GM12878 (cell line): ENCODE results near the gene CSRP3. TPM values are rescaled to one million over a fixed set of nuclear protein-coding genes. Genes with fewer than 3 reads are reported as not detected.

Experiments used
- ATAC-seq: fragments of 200-7000 bp; cut with Tn5 transposase; 3 replicates; pipeline ENCODE4 v1.9.1; 2020; ENCODE audit warnings: mild to moderate bottlenecking, moderate library complexity
- BruUV-seq: library from RNA; stranded (reverse); fragments of 400-500 nt; replicated peaks from 2 replicates; lab custom pipeline; 2021; lab: Mats Ljungman, UMichigan
- CTCF ChIA-PET: fragments of 300-600 bp; sonication (Branson Sonifier 250); formaldehyde crosslinking; extraction: SDS; loops from one replicate; lab custom pipeline; 2021; ENCODE audit warnings: inconsistent platforms; lab: Yijun Ruan, JAX
- POLR2A ChIA-PET: fragments of 350-600 bp; formaldehyde crosslinking; extraction: SDS; loops from one replicate; lab custom pipeline; 2021; ENCODE audit warnings: inconsistent platforms; lab: Charles Lee
- RAD21 ChIA-PET: fragments of 300-600 bp; sonication (Branson Sonifier 250); formaldehyde crosslinking; loops from one replicate; lab custom pipeline; 2023; ENCODE audit warnings: antibody characterized with exemption; ENCODE audit not compliant: unreplicated experiment; lab: Charles Lee
- SMC1A ChIA-PET: fragments of 300-600 bp; sonication (Branson Sonifier 250); formaldehyde crosslinking; loops from one replicate; lab custom pipeline; 2023; ENCODE audit not compliant: unreplicated experiment, uncharacterized antibody; lab: Charles Lee
- DNase-seq: peaks from one replicate; pipeline ENCODE4 v3.0.0-alpha.2; 2011; ENCODE audit warnings: low read depth, low spot score
- FAIRE-seq: peaks from 3 replicates; lab custom pipeline; 2011; peaks lifted over from hg19 to GRCh38; lab: Jason Lieb, UNC
- H2AFZ ChIP-seq: 2 replicates; pipeline ENCODE4 v1.6.0; 2011; ENCODE audit warnings: low read depth, low read length, control low read depth; ENCODE audit not compliant: control insufficient read depth
- H3K27ac ChIP-seq: 2 replicates; pipeline ENCODE4 v1.5.1; 2011; ENCODE audit warnings: control low read depth; ENCODE audit not compliant: control insufficient read depth, insufficient read depth
- H3K27me3 ChIP-seq, 2 experiments: replicated peaks in 1 of 2; 2 replicates each; pipeline versions ENCODE4 v1.6.0 to v1.6.1; 2011; ENCODE audit warnings: low read length in 1 of 2; ENCODE audit not compliant: control insufficient read depth in 2 of 2, insufficient read depth in 2 of 2
- H3K36me3 ChIP-seq, 2 experiments: 2 replicates each; pipeline ENCODE4 v1.5.1; 2011; ENCODE audit warnings: low read length in 1 of 2; ENCODE audit not compliant: control insufficient read depth in 2 of 2, insufficient read depth in 2 of 2
- H3K4me1 ChIP-seq: 2 replicates; pipeline ENCODE4 v1.6.1; 2011; ENCODE audit warnings: mild to moderate bottlenecking, low read length, moderate library complexity, mixed read lengths; ENCODE audit not compliant: control insufficient read depth, insufficient read depth
- H3K4me2 ChIP-seq: 2 replicates; pipeline ENCODE4 v1.6.0; 2011; ENCODE audit warnings: control low read depth; ENCODE audit not compliant: control insufficient read depth, insufficient read depth
- H3K4me3 ChIP-seq: fragments of 200-600 bp; sonication (generic); 2 replicates; pipeline ENCODE4 v1.5.1; 2016
- H3K79me2 ChIP-seq: 2 replicates; pipeline ENCODE4 v1.6.0; 2011; ENCODE audit warnings: low read length; ENCODE audit not compliant: control insufficient read depth, insufficient read depth
- H3K9ac ChIP-seq: 2 replicates; pipeline ENCODE4 v1.8.0; 2011; ENCODE audit warnings: low read length, control low read depth, mixed read lengths; ENCODE audit not compliant: control insufficient read depth, insufficient read depth
- H3K9me3 ChIP-seq: replicated peaks from 3 replicates; pipeline ENCODE4 v1.5.1; 2011; ENCODE audit warnings: mild to moderate bottlenecking, low read length; ENCODE audit not compliant: control insufficient read depth, insufficient read depth
- H4K20me1 ChIP-seq: 2 replicates; pipeline ENCODE4 v1.6.0; 2011; ENCODE audit not compliant: control insufficient read depth, insufficient read depth
- BMI1 ChIP-seq: fragments of 450-650 bp; IDR thresholded peaks from 2 replicates; pipeline ENCODE4 v1.6.1; 2016; ENCODE audit warnings: mild to moderate bottlenecking, moderate library complexity, borderline replicate concordance
- CBX5 ChIP-seq: sonication (generic); IDR thresholded peaks from 2 replicates; pipeline ENCODE4 v1.6.1; 2016; ENCODE audit warnings: low read depth, moderate library complexity, mild to moderate bottlenecking, inconsistent platforms
- EGR1 ChIP-seq, 2 experiments: IDR thresholded peaks; 1 replicate in 1 of 2; 2 replicates in 1 of 2; pipeline ENCODE4 v1.6.1; 2011 to 2012; ENCODE audit warnings: low read depth in 2 of 2, low read length in 2 of 2, borderline replicate concordance in 1 of 2, mild to moderate bottlenecking in 1 of 2, moderate library complexity in 1 of 2
- ESRRA ChIP-seq: IDR thresholded peaks from 2 replicates; pipeline ENCODE4 v1.6.1; 2012; ENCODE audit warnings: mild to moderate bottlenecking, low read length, improper control_type of control experiment
- EZH2 ChIP-seq: IDR thresholded peaks from 2 replicates; pipeline ENCODE4 v1.6.1; 2012; ENCODE audit warnings: low read depth, mild to moderate bottlenecking, control low read depth, inconsistent platforms, low read length, borderline replicate concordance; ENCODE audit not compliant: control insufficient read depth
- GABPA ChIP-seq: IDR thresholded peaks from 2 replicates; pipeline ENCODE4 v1.6.1; 2014; ENCODE audit warnings: antibody characterized with exemption, low read depth, mild to moderate bottlenecking, inconsistent platforms
- GATAD2B ChIP-seq: fragments of 450-650 bp; conservative IDR thresholded peaks from 2 replicates; pipeline ENCODE4 v1.6.1; 2017; ENCODE audit warnings: low read depth, mild to moderate bottlenecking, moderate library complexity
- HDAC6 ChIP-seq: fragments of 200-600 bp; sonication (generic); IDR thresholded peaks from one replicate; pipeline ENCODE4 v1.8.0; 2017; ENCODE audit warnings: antibody characterized with exemption; ENCODE audit not compliant: unreplicated experiment
- MLLT1 ChIP-seq: fragments of 450-650 bp; IDR thresholded peaks from 2 replicates; pipeline ENCODE4 v1.6.1; 2016; ENCODE audit warnings: mild to moderate bottlenecking
- MYC ChIP-seq: IDR thresholded peaks from 2 replicates; pipeline ENCODE4 v1.6.1; 2011; ENCODE audit warnings: mild to moderate bottlenecking, low read length, moderate library complexity, inconsistent platforms; ENCODE audit not compliant: insufficient read depth, insufficient replicate concordance, insufficient read length, severe bottlenecking
- NBN ChIP-seq: fragments of 450-650 bp; IDR thresholded peaks from 2 replicates; pipeline ENCODE4 v1.6.1; 2016
- POLR2AphosphoS2 ChIP-seq: IDR thresholded peaks from 2 replicates; pipeline ENCODE4 v1.6.1; 2011; ENCODE audit warnings: low read depth, mild to moderate bottlenecking, low read length, improper control_type of control experiment, moderate library complexity
- RAD51 ChIP-seq: fragments of 450-650 bp; IDR thresholded peaks from 2 replicates; pipeline ENCODE4 v1.6.1; 2016; ENCODE audit warnings: moderate library complexity, mild to moderate bottlenecking, inconsistent platforms
- SRF ChIP-seq, 2 experiments: IDR thresholded peaks; 2 replicates each; pipeline ENCODE4 v1.6.1; 2011; ENCODE audit warnings: low read depth in 2 of 2, low read length in 2 of 2, mild to moderate bottlenecking in 1 of 2, moderate library complexity in 1 of 2
- ZBED1 ChIP-seq: IDR thresholded peaks from 2 replicates; pipeline ENCODE4 v1.6.1; 2016; ENCODE audit warnings: borderline replicate concordance
- ZNF622 ChIP-seq: fragments of 450-650 bp; IDR thresholded peaks from 2 replicates; pipeline ENCODE4 v1.6.1; 2017; ENCODE audit warnings: mild to moderate bottlenecking, inconsistent platforms
- ZZZ3 ChIP-seq: IDR thresholded peaks from 2 replicates; pipeline ENCODE4 v1.6.1; 2011; ENCODE audit warnings: low read depth; ENCODE audit not compliant: control insufficient read depth, insufficient read length
- WGBS: methylation state at CpG from one replicate; pipeline ENCODE4 v1.1.6; 2016; ENCODE audit warnings: low lambda C conversion rate; ENCODE audit not compliant: insufficient replicate concordance, insufficient coverage; ENCODE audit errors: missing lambda C conversion rate; 5-methylcytosine and 5-hydroxymethylcytosine counted together
- in situ Hi-C: fragments of 300-500 bp; cut with MboI; formaldehyde crosslinking; loops from 9 replicates; pipeline ENCODE4 v1.14.3; 2018; ENCODE audit warnings: mixed read lengths
- intact Hi-C: fragments of 100-400 bp; cut with micrococcal nuclease; formaldehyde crosslinking; loops from one replicate; pipeline ENCODE4 v1.14.2; 2022; ENCODE audit not compliant: unreplicated experiment
- polyA plus RNA-seq, 11 experiments: library from polyadenylated mRNA; depleted of rRNA in 4 of 11; unstranded in 6 of 11; stranded (reverse) in 5 of 11; fragments of >200 nt; fragmentation: Nextera tagmentation in 4 of 11; fragmentation: Illumina TruSeq in 1 of 11; extraction: Ambion mirVana in 4 of 11; extraction: Trizol in 1 of 11; gene quantifications; 1 replicate in 1 of 11; 2 replicates in 10 of 11; pipeline versions ENCODE4 v1.2.1 to v1.2.3, GENCODE V29; 2011 to 2016; ENCODE audit warnings: inconsistent platforms in 2 of 11, missing spikeins in 2 of 11, low read depth in 1 of 11
- total RNA-seq, 4 experiments: library from RNA; depleted of rRNA in 3 of 4; stranded (reverse); fragments of >200 nt in 3 of 4; fragmentation: Illumina TruSeq in 1 of 4; extraction: Trizol in 1 of 4; gene quantifications; 2 replicates each; pipeline versions ENCODE4 v1.2.1 to v1.2.3, GENCODE V29; 2013 to 2021
- TF ChIP-seq, protein P1 (sequence below): fragments of 450-650 bp; IDR thresholded peaks from 2 replicates; pipeline ENCODE4 v1.6.1; 2017; ENCODE audit warnings: mild to moderate bottlenecking
- TF ChIP-seq, protein P2 (sequence below): IDR thresholded peaks from 2 replicates; pipeline ENCODE4 v1.6.1; 2011; ENCODE audit warnings: borderline replicate concordance, low read depth, mild to moderate bottlenecking, moderate library complexity, mixed read lengths, low read length; ENCODE audit not compliant: insufficient read depth; ENCODE audit errors: extremely low read length
- TF ChIP-seq, protein P3 (sequence below): IDR thresholded peaks from 2 replicates; pipeline ENCODE4 v1.6.1; 2012; ENCODE audit warnings: low read depth, low read length, improper control_type of control experiment

Gene CSRP3
- total and polyA plus RNA-seq, 10 of the 15 experiments (the other 5 are each of a cell fraction or from before 2014, with no cell fraction given): not detected

- FAIRE-seq (no peak), ATAC-seq (no peak), DNase-seq (no peak)
- CTCF ChIA-PET: interaction anchor here (1.1 to 1.2 kb wide), 3 partner anchors 15 to 309 kb away, joined by 3 to 5 read pairs (median 3); no protein-coding TSS in a partner anchor
- SMC1A ChIA-PET: interaction anchor here (0.8 to 0.9 kb wide), 2 partner anchors 67 to 167 kb away, joined by 3 read pairs; no protein-coding TSS in a partner anchor
- POLR2A ChIA-PET: no interaction called here
- Histone ChIP-seq H3K36me3 (0 out of 4 replicates have a peak, but pooled peaks cover 0 to under 1% of the 10 kb centered on the region in 2 experiments), H3K4me2 (no peak overlapping the region), H3K27ac (no peak overlapping the region), H3K4me1 (peaks cover 16% of the 10 kb centered on the region), H3K79me2 (peaks cover 15% of the 10 kb centered on the region), H4K20me1 (no peaks in the 10 kb centered on the region), H3K9me3 (no peaks in the 10 kb centered on the region), H3K27me3 (no peaks in the 10 kb centered on the region), H3K4me3 (no peak overlapping the region), H3K9ac (no peak overlapping the region), H2AFZ (no peak overlapping the region)
- WGBS: 98% methylated on average over 6 of the region's 6 CpGs
- intact Hi-C loops: loop anchor here (5.0 kb wide), 1 partner anchor 167 kb away; no protein-coding TSS in a partner anchor
- RAD21 ChIA-PET: interaction anchor here (1.3 kb wide), 1 partner anchor 167 kb away, joined by 4 read pairs; no protein-coding TSS in a partner anchor
- TF ChIP-seq ZZZ3 (no peak), HDAC6 (no peak), MLLT1 (no peak), ESRRA (no peak), GATAD2B (no peak), EZH2 (no peak), POLR2AphosphoS2 (no peak), RAD51 (no peak), CBX5 (no peak), EGR1 (IDR thresholded peaks at IDR 0.05; ENCODE audit: borderline replicate concordance in 1 of 2, low read depth in 2 of 2, low read length in 2 of 2) (no peak), BMI1 (no peak), ZNF622 (no peak), GABPA (no peak), MYC (no peak), NBN (no peak), ZBED1 (no peak), SRF (IDR thresholded peaks at IDR 0.05; ENCODE audit: low read depth in 2 of 2, low read length in 2 of 2) (no peak)
- TF ChIP-seq, protein P1, sequence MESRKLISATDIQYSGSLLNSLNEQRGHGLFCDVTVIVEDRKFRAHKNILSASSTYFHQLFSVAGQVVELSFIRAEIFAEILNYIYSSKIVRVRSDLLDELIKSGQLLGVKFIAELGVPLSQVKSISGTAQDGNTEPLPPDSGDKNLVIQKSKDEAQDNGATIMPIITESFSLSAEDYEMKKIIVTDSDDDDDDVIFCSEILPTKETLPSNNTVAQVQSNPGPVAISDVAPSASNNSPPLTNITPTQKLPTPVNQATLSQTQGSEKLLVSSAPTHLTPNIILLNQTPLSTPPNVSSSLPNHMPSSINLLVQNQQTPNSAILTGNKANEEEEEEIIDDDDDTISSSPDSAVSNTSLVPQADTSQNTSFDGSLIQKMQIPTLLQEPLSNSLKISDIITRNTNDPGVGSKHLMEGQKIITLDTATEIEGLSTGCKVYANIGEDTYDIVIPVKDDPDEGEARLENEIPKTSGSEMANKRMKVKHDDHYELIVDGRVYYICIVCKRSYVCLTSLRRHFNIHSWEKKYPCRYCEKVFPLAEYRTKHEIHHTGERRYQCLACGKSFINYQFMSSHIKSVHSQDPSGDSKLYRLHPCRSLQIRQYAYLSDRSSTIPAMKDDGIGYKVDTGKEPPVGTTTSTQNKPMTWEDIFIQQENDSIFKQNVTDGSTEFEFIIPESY: no peak
- TF ChIP-seq, protein P2, sequence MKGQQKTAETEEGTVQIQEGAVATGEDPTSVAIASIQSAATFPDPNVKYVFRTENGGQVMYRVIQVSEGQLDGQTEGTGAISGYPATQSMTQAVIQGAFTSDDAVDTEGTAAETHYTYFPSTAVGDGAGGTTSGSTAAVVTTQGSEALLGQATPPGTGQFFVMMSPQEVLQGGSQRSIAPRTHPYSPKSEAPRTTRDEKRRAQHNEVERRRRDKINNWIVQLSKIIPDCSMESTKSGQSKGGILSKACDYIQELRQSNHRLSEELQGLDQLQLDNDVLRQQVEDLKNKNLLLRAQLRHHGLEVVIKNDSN: no peak
- TF ChIP-seq, protein P3, sequence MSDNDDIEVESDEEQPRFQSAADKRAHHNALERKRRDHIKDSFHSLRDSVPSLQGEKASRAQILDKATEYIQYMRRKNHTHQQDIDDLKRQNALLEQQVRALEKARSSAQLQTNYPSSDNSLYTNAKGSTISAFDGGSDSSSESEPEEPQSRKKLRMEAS: no peak
- in situ Hi-C loops: no loop called here
- no TSS peak for BruUV-seq
Observed at GRCh38 chr11:19244084-19244483, 42.3 kb upstream of the CSRP3 start.
